Small intestine (tissue), 7 donors: ENCODE data around the gene AGK. TPM values are rescaled to one million over a fixed set of nuclear protein-coding genes. Genes with fewer than 3 reads are reported as not detected.

Experiments used
- DNase-seq, 2 donors: peaks; one replicate each; pipeline versions ENCODE4 v3.0.0 to v3.0.0-alpha.2; 2013
- FAIRE-seq: peaks from 2 replicates; lab custom pipeline; 2012; peaks lifted over from hg19 to GRCh38; lab: Jason Lieb, UNC
- H3K27ac ChIP-seq, 3 donors: one replicate each; pipeline ENCODE4 v1.5.1; 2013; ENCODE audit warnings: low read length in 2 of 3, mild to moderate bottlenecking in 2 of 3, control low read depth in 1 of 3, inconsistent platforms in 1 of 3, low read depth in 1 of 3, moderate library complexity in 1 of 3
- H3K27me3 ChIP-seq, 3 donors: one replicate each; pipeline ENCODE4 v1.6.1; 2013; ENCODE audit warnings: low read length in 3 of 3, inconsistent platforms in 1 of 3; ENCODE audit not compliant: control insufficient read depth in 3 of 3, insufficient read depth in 3 of 3
- H3K36me3 ChIP-seq, 3 donors: one replicate each; pipeline ENCODE4 v1.6.1; 2013; ENCODE audit warnings: low read length in 3 of 3, inconsistent platforms in 1 of 3, low read depth in 1 of 3, mild to moderate bottlenecking in 1 of 3, moderate library complexity in 1 of 3; ENCODE audit not compliant: control insufficient read depth in 3 of 3, insufficient read depth in 2 of 3
- H3K4me1 ChIP-seq, 3 donors: one replicate each; pipeline ENCODE4 v1.6.1; 2013; ENCODE audit warnings: low read length in 2 of 3, inconsistent platforms in 1 of 3, low read depth in 1 of 3, mild to moderate bottlenecking in 1 of 3, moderate library complexity in 1 of 3; ENCODE audit not compliant: control insufficient read depth in 3 of 3, insufficient read depth in 2 of 3
- H3K4me3 ChIP-seq, 3 donors: one replicate each; pipeline ENCODE4 v1.5.1; 2013; ENCODE audit warnings: low read length in 3 of 3, control low read depth in 1 of 3, inconsistent platforms in 1 of 3, low read depth in 1 of 3, mild to moderate bottlenecking in 1 of 3, moderate library complexity in 1 of 3
- H3K9me3 ChIP-seq, 2 donors: one replicate each; pipeline ENCODE4 v1.6.1; 2013; ENCODE audit warnings: low read depth in 1 of 2, low read length in 1 of 2; ENCODE audit not compliant: control insufficient read depth in 2 of 2, insufficient read depth in 1 of 2
- WGBS, 3 donors: extraction: QIAGEN DNeasy Blood & Tissue Kit; methylation state at CpG; one replicate each; pipeline ENCODE4 v1.1.7; 2013; 5-methylcytosine and 5-hydroxymethylcytosine counted together
- polyA plus RNA-seq, 4 donors: library from polyadenylated mRNA; stranded (reverse) in 3 of 4; unstranded in 1 of 4; fragments of 200-250 nt in 3 of 4; fragments of 120-200 nt in 1 of 4; gene quantifications; one replicate each; pipeline versions ENCODE4 v1.2.1 to v1.2.3, GENCODE V29; 2013
- donor health status: healthy with polysubstance abuse.
- donor health status: control.
- donor health status: control.
- donor health status: Bipolar disorder and iron deficiency.
- donor health status: healthy.

Gene AGK
- polyA plus RNA-seq, 4 donors, result 3.2 to 23.3 (median 7.3) TPM

DNA sequence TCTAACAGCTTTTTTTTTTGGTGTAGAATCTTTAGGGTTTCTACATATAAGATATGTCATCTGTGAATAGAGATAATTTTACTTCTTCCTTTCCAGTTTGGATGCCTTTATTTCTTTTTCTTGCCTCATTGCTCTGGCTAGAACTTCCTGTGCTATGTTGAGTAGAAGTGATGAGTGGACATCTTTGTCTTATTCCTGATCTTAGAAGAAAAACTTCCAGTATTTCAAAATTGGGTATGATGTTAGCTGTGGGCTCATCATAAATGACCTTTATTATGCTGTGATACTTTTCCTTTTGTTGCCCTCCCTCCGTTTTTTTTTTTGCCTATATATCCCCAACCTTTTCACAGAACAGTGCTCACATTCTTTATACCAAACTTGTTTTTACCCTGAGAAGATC is 8.8 kb downstream of the AGK start:
- Histone ChIP-seq H3K4me1 (no peaks in the 10 kb centered on the region), H3K27ac (no peak overlapping the region), H3K4me3 (no peak overlapping the region), H3K9me3 (no peaks in the 10 kb centered on the region), H3K27me3 (no peaks in the 10 kb centered on the region), H3K36me3 (peaks cover 0 to 17% (median 2%) of the 10 kb centered on the region in 3 donors)
- no peak for DNase-seq
- FAIRE-seq, result no peak
- WGBS, 3 donors, result 67 to 82% (median 80%) methylated on average over 1 of the region's 1 CpG

DNA sequence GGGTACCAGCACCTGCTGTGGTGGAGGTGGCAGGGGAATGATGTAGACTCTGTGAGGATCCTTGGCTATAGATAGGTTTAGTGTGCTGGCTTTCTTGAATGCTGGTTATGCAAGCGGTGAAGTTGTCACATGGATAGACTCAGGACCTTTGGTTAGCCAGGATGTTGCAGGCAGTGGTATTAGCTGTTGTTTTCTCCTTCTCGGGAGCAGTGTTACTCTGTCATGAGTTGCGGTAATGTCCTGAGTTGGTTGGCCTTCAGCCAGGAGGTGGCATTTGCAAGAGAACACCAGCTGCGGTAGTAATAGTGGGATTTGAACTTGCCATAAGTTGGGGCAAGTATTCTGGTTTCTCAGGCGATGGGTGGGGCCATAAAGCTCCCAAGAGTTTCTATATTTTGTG is 10.8 kb downstream of the AGK start:
- peaks cover 1 to 13% (median 2%) of the 10 kb centered on the region in 3 donors for H3K36me3 ChIP-seq
- H3K27me3 ChIP-seq, result no peaks in the 10 kb centered on the region
- H3K4me3 ChIP-seq, result no peak overlapping the region
- no peaks in the 10 kb centered on the region for H3K4me1 ChIP-seq
- WGBS, 3 donors, result 91 to 96% (median 93%) methylated on average over 5 of the region's 5 CpGs
- FAIRE-seq (no peak), DNase-seq (no peak)
- no peak overlapping the region for H3K27ac ChIP-seq
- H3K9me3 ChIP-seq, result no peaks in the 10 kb centered on the region

DNA sequence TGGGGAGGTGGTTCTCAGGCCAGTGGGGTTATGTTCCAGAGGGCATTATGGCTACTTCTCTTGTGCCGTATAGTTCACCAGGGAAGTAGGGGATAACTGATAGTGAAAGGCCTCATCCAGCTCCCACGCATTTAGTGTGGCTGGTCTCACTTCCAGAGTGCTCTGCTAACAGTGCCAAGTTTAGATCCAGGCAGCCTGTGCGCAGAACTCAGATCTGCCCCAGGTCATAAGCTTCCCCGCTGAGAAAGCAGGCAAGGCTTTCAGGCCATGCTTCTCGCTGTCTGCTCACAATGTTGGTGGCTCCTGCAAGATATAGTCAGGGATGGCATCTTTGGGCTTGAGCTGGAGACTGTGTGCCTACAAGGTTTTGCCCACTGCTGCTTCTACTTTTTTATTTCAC is 11.3 kb downstream of the AGK start:
- Histone ChIP-seq H3K4me3 (no peak overlapping the region), H3K36me3 (peaks cover 3 to 13% (median 4%) of the 10 kb centered on the region in 3 donors), H3K4me1 (no peaks in the 10 kb centered on the region), H3K27ac (no peak overlapping the region), H3K27me3 (no peaks in the 10 kb centered on the region), H3K9me3 (no peaks in the 10 kb centered on the region)
- FAIRE-seq (no peak), DNase-seq (no peak)
- WGBS, 3 donors, result 91 to 99% (median 98%) methylated on average over 5 of the region's 5 CpGs

DNA sequence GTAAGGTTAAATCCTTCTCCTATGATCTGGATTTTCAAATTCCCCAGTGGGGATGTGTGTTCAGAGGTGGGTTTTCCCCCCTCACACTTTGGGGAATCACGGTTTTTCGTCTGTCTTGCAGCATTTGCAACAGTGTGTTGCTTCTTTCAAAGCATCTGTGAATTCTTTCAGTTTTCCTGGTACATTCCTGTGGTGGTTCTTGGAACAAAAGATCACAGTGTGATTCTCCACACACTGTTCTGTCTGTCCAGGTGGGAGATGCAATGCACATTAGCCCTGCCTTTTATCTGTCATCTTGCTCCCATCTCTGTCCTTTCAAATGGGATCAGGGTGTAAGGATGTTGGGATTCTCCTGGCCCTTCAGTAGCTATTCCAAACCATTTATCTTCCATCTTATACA is 11.8 kb downstream of the AGK start:
- H3K36me3 ChIP-seq, result peaks cover 4 to 13% (median 5%) of the 10 kb centered on the region in 3 donors
- H3K9me3 ChIP-seq, result no peaks in the 10 kb centered on the region
- no peak for DNase-seq
- FAIRE-seq, result no peak
- no peak overlapping the region for H3K4me3 ChIP-seq
- WGBS, 3 donors, result 73 to 84% (median 84%) methylated on average over 2 of the region's 2 CpGs
- H3K4me1 ChIP-seq, result no peaks in the 10 kb centered on the region
- no peak overlapping the region for H3K27ac ChIP-seq
- no peaks in the 10 kb centered on the region for H3K27me3 ChIP-seq

DNA sequence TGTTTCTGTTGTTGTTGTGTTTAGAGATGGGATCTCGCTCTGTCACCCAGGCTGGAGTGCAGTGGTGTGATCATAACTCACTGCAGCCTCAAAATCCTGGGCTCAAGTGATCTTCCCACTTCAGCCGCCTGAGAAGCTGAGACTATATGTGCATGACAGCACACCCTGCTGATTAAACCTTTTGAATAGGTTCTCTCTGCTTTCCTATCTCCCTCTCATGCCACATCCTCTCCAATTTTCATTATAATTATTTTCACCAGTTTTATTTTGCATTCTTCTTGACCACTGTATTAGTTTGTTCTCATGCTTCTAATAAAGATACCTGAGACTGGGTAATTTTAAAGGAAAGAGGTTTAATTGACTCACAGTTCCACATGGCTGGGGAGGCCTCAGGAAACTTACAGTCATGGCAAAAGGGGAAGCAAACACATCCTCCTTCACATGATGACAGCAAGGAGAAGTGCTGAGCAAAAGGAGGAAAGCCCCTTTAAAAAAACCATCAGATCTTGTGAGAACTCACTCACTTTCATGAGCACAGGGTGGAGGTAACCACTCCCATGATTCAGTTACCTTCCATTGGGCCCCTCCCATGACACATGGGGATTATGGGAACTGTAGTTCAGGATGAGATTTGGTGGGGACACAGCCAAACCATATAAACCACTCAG is 12.9 kb downstream of the AGK start:
- Histone ChIP-seq H3K4me3 (no peak overlapping the region), H3K9me3 (no peaks in the 10 kb centered on the region), H3K27me3 (no peaks in the 10 kb centered on the region), H3K27ac (no peak overlapping the region), H3K36me3 (peaks cover 4 to 14% (median 5%) of the 10 kb centered on the region in 3 donors), H3K4me1 (no peaks in the 10 kb centered on the region)
- DNase-seq (no peak), FAIRE-seq (no peak)
- WGBS, 3 donors, result 86 to 100% (median 90%) methylated on average over 2 of the region's 2 CpGs

DNA sequence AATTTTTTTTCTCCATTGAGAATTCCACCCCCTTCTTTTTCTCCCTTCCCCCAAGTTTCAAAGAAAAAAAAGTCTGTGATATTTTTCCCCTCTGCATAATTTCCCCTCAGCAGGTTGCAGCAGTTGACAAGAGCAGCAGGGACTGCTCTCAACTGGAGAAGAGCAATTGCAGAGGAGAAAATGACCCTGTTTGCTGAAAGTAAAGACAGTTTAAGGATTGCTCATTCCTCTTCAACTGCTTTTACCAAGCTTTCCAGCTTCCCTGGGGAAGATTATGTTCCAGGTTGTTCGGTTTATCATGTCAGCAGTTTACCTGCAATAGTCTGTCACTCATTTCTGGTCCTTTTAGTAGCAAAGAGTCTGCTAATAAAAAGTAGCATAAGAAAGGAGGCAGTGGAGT is 16.2 kb downstream of the AGK start:
- 90 to 100% (median 95%) methylated on average over 1 of the region's 1 CpG for WGBS, 3 donors
- Histone ChIP-seq H3K27ac (no peak overlapping the region), H3K9me3 (no peaks in the 10 kb centered on the region), H3K4me3 (no peak overlapping the region), H3K4me1 (no peaks in the 10 kb centered on the region), H3K27me3 (no peaks in the 10 kb centered on the region), H3K36me3 (peaks cover 3 to 7% (median 4%) of the 10 kb centered on the region in 3 donors)
- FAIRE-seq, result no peak
- no peak for DNase-seq

DNA sequence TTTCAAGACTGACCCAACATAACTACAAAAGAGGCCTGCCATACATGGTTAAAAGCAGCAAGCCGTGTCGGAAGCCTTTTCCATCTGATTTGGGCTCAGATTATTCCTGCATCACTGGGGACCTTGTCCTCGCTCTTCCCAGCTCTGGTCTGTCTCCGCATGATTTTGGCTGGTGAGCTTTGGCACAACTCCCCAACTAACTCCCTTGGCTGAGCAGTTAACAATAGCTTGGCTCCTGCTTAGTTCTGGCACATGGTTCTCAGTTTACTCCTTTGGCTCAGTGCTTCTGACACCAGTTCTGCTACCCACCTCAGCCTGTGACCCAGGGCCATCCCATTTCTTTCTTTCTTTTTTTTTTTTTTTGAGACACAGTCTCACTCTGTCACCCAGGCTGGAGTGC is 17.0 kb downstream of the AGK start:
- Histone ChIP-seq H3K4me1 (no peaks in the 10 kb centered on the region), H3K27me3 (no peaks in the 10 kb centered on the region), H3K9me3 (no peaks in the 10 kb centered on the region), H3K27ac (no peak overlapping the region), H3K4me3 (no peak overlapping the region), H3K36me3 (peaks cover 3 to 7% (median 4%) of the 10 kb centered on the region in 3 donors)
- 89 to 98% (median 96%) methylated on average over 4 of the region's 4 CpGs for WGBS, 3 donors
- no peak for DNase-seq
- no peak for FAIRE-seq

DNA sequence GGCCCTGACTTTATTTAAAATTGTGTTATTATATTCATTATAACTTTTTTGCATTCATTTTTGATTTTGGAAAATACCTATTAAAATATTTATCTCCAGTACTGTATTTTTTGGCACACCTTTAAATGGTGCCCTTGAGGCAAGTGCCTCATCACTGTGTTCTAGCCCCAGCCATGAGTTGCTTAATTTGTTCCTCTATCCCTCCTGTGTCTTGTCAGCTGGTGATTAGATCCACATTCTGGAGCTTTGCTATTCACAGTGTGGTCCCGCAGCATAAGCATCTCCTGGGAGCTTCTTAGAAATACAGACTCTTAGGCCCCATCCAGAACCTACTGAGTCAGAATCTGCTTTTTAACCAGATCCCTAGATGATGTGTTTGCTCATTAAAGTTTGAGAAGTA is 19.8 kb downstream of the AGK start:
- no peak overlapping the region for H3K4me3 ChIP-seq
- peaks cover 0 to under 1% of the 10 kb centered on the region in 2 donors for H3K9me3 ChIP-seq
- no peak overlapping the region for H3K27ac ChIP-seq
- H3K36me3 ChIP-seq, result peaks cover 3 to 7% (median 4%) of the 10 kb centered on the region in 3 donors
- FAIRE-seq, result no peak
- DNase-seq, result no peak
- 92 to 100% (median 100%) methylated on average over 1 of the region's 1 CpG for WGBS, 3 donors
- no peaks in the 10 kb centered on the region for H3K4me1 ChIP-seq
- H3K27me3 ChIP-seq, result no peaks in the 10 kb centered on the region

DNA sequence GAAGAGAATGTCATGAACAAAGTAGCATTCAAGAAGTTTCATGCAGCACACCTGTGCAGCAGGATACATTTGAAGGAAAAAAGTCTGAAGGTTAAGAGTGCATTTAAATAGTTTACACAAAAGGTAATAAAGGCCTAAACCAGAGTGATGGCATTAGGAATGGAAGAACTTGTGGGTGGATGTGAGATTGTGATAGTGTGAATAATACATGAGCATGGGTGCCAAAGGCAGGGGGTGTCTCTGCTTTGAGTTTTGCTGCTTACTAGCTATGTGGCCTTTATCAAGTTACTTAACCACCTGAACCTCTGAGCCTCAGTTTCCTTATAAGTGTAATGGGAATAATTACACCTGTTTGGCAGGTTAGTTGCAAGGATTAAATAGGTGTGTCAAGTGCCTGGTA is 21.0 kb downstream of the AGK start:
- no peak overlapping the region for H3K4me3 ChIP-seq
- DNase-seq (no peak), FAIRE-seq (no peak)
- H3K9me3 ChIP-seq, result peaks cover 0 to 8% of the 10 kb centered on the region in 2 donors
- no peaks in the 10 kb centered on the region for H3K4me1 ChIP-seq
- peaks cover 3 to 7% (median 3%) of the 10 kb centered on the region in 3 donors for H3K36me3 ChIP-seq
- H3K27ac ChIP-seq, result no peak overlapping the region
- H3K27me3 ChIP-seq, result no peaks in the 10 kb centered on the region
